DND-41 (cell line): Measurements from ENCODE around the gene PAPPA2.

Experiments used
- ATAC-seq: fragments of 200-7000 bp; cut with Tn5 transposase; 3 replicates; pipeline ENCODE4 v1.9.1; 2021; ENCODE audit warnings: low read depth; ENCODE audit not compliant: insufficient read depth
- DNase-seq: peaks from one replicate; pipeline ENCODE4 v3.0.0-alpha.2; 2020
- H2AFZ ChIP-seq: 2 replicates; pipeline ENCODE4 v1.6.0; 2012; ENCODE audit warnings: low read depth, low read length
- H3K27ac ChIP-seq: 2 replicates; pipeline ENCODE4 v1.5.1; 2012; ENCODE audit warnings: low read length, inconsistent platforms
- H3K27me3 ChIP-seq: fragments of 200-600 bp; sonication (generic); 2 replicates; pipeline ENCODE4 v1.6.0; 2012; ENCODE audit warnings: low read length, mild to moderate bottlenecking, inconsistent platforms; ENCODE audit not compliant: insufficient read depth, poor library complexity
- H3K36me3 ChIP-seq: 2 replicates; pipeline ENCODE4 v1.5.1; 2012; ENCODE audit warnings: low read length, inconsistent platforms; ENCODE audit not compliant: insufficient read depth
- H3K4me1 ChIP-seq: 2 replicates; pipeline ENCODE4 v1.5.1; 2012; ENCODE audit warnings: mild to moderate bottlenecking, low read length; ENCODE audit not compliant: insufficient read depth
- H3K4me2 ChIP-seq: 2 replicates; pipeline ENCODE4 v1.6.0; 2012; ENCODE audit warnings: mild to moderate bottlenecking, moderate library complexity, low read length, inconsistent platforms; ENCODE audit not compliant: insufficient read depth
- H3K4me3 ChIP-seq, 2 experiments: fragments of 200-600 bp in 1 of 2; shearing (Covaris generic) in 1 of 2; 2 replicates each; pipeline ENCODE4 v1.5.1; 2012 to 2016; ENCODE audit warnings: inconsistent platforms in 2 of 2, low read length in 2 of 2, mild to moderate bottlenecking in 2 of 2, low read depth in 1 of 2, moderate library complexity in 1 of 2
- H3K79me2 ChIP-seq: 2 replicates; pipeline ENCODE4 v1.6.0; 2012; ENCODE audit warnings: low read length, inconsistent platforms; ENCODE audit not compliant: insufficient read depth
- H3K9ac ChIP-seq: 2 replicates; pipeline ENCODE4 v1.6.0; 2012; ENCODE audit warnings: low read depth, mild to moderate bottlenecking, inconsistent platforms, low read length, moderate library complexity
- H3K9me3 ChIP-seq: 2 replicates; pipeline ENCODE4 v1.5.1; 2012; ENCODE audit warnings: low read length, moderate library complexity, mild to moderate bottlenecking, inconsistent platforms; ENCODE audit not compliant: insufficient read depth, severe bottlenecking
- H4K20me1 ChIP-seq: 2 replicates; pipeline ENCODE4 v1.6.0; 2012; ENCODE audit warnings: low read length; ENCODE audit not compliant: insufficient read depth
- CTCF ChIP-seq: IDR thresholded peaks from 2 replicates; pipeline ENCODE4 v1.5.1; 2012; ENCODE audit warnings: borderline replicate concordance, low read length, moderate library complexity, mild to moderate bottlenecking; ENCODE audit not compliant: poor library complexity, severe bottlenecking; ENCODE audit errors: extremely low read depth
- EZH2 ChIP-seq: IDR thresholded peaks from 3 replicates; pipeline ENCODE4 v1.6.1; 2012; ENCODE audit warnings: borderline replicate concordance, low read depth, mild to moderate bottlenecking, moderate library complexity, low read length, inconsistent platforms; ENCODE audit not compliant: severe bottlenecking

Gene PAPPA2

GRCh38 chr1:176648556-176648955, 185.6 kb downstream of the PAPPA2 start:
- Histone ChIP-seq H3K9ac (no peak overlapping the region), H2AFZ (no peak overlapping the region), H3K4me2 (no peak overlapping the region), H3K27me3 (no peaks in the 10 kb centered on the region), H3K27ac (no peak overlapping the region), H3K79me2 (no peaks in the 10 kb centered on the region), H3K36me3 (no peaks in the 10 kb centered on the region), H3K9me3 (no peaks in the 10 kb centered on the region), H4K20me1 (no peaks in the 10 kb centered on the region), H3K4me3 (no peak overlapping the region), H3K4me1 (no peaks in the 10 kb centered on the region)
- ATAC-seq (no peak), DNase-seq (no peak)
- TF ChIP-seq EZH2 = no peak
- TF ChIP-seq CTCF = no peak

DNA sequence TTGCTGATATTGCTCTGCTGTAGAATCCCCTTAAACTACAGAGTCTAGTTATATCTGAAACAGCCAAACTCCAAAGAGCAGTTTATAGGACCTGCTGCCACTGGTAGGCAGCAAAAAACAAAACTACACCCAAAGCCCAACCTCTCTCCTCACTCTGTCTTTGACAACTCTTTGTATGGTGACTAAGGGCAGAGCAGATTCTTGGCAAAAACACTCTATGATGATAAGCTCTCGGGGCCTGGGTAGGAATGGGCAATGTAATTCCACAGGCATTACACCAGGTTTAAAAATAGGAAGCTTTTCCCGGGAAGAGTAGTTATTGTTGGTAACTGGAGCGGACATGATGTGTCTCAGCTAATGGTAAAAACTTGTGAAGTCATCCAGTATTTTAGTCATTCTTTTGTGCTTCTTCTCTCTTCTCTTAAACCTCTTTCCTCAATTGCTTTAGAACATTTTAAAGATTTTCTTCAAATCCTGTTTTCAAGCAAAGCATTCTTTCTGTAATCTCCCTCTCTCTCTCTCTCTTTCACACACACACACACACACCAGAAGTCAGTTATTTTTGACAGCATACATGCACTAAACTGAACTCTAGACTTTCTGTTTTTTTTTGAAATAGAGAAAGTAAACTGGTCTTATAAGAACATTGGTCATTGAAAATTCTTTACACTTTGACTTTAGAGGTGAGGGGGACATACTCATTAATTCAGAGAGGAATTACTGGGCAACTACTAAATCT, 193.5 kb downstream of the PAPPA2 start:
- no peaks in the 10 kb centered on the region for H3K79me2 ChIP-seq
- H2AFZ ChIP-seq = no peak overlapping the region
- no peak for DNase-seq
- no peak for TF ChIP-seq CTCF
- no peak for TF ChIP-seq EZH2
- no peaks in the 10 kb centered on the region for H4K20me1 ChIP-seq
- H3K9me3 ChIP-seq = no peaks in the 10 kb centered on the region
- no peak overlapping the region for H3K4me2 ChIP-seq
- no peak overlapping the region for H3K9ac ChIP-seq
- no peak overlapping the region for H3K4me3 ChIP-seq
- no peak for ATAC-seq
- H3K27me3 ChIP-seq = peaks cover 4% of the 10 kb centered on the region
- H3K27ac ChIP-seq = no peak overlapping the region
- H3K36me3 ChIP-seq = no peaks in the 10 kb centered on the region
- H3K4me1 ChIP-seq = no peaks in the 10 kb centered on the region

DNA sequence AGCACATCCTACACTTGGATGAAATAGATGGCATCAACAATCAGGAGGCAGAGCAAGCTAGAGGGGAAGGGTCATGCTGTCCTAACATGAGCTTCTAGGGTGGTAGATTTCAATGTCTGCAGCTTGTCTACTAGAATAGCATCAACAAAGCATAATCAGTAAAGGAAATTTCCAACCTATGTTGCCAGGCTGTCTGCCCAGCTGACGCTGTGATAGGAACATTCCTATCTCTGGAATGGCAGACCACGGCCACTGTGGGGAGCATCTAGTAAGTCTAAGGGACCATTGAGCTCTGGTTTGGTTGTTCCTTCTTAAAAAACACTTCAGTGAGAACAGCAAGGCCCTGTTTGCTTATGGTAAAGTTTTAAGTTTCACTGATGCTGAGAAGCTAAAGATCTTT, 206.8 kb downstream of the PAPPA2 start:
- Histone ChIP-seq H3K9me3 (no peaks in the 10 kb centered on the region), H3K4me3 (no peak overlapping the region), H3K79me2 (no peaks in the 10 kb centered on the region), H3K27ac (no peak overlapping the region), H3K36me3 (no peaks in the 10 kb centered on the region), H3K4me2 (no peak overlapping the region), H3K9ac (no peak overlapping the region), H3K27me3 (peaks cover 3% of the 10 kb centered on the region), H4K20me1 (no peaks in the 10 kb centered on the region), H2AFZ (no peak overlapping the region), H3K4me1 (no peaks in the 10 kb centered on the region)
- no peak for TF ChIP-seq CTCF
- no peak for TF ChIP-seq EZH2
- DNase-seq (no peak), ATAC-seq (no peak)

GRCh38 chr1:176670853-176671252, 207.9 kb downstream of the PAPPA2 start:
- TF ChIP-seq CTCF = no peak
- TF ChIP-seq EZH2 = no peak
- H3K4me1 ChIP-seq = no peaks in the 10 kb centered on the region
- no peak for DNase-seq
- H3K36me3 ChIP-seq = no peaks in the 10 kb centered on the region
- H3K27me3 ChIP-seq = peaks cover 3% of the 10 kb centered on the region
- no peak overlapping the region for H3K27ac ChIP-seq
- H3K9me3 ChIP-seq = no peaks in the 10 kb centered on the region
- ATAC-seq = no peak
- H3K4me3 ChIP-seq = no peak overlapping the region
- H3K4me2 ChIP-seq = no peak overlapping the region
- no peaks in the 10 kb centered on the region for H3K79me2 ChIP-seq
- no peaks in the 10 kb centered on the region for H4K20me1 ChIP-seq
- H3K9ac ChIP-seq = no peak overlapping the region
- H2AFZ ChIP-seq = no peak overlapping the region
